ENCODE results near the gene CIB1.

GRCh38 chr15:90223441-90224165 lies 10.1 kb downstream of the CIB1 start:
- TF ChIP-seq CTCF (IDR thresholded peaks at IDR 0.05; ENCODE audit: insufficient read depth, low read length) (no peak), GABPA (IDR thresholded peaks at IDR 0.05; ENCODE audit: low read depth) (no peak), POLR2AphosphoS5 (IDR thresholded peaks at IDR 0.05; ENCODE audit: low read depth) (no peak), SPI1 (IDR thresholded peaks at IDR 0.05; ENCODE audit: borderline replicate concordance, low read depth) (no peak)
